Fibroblast of lung (primary cell): Measurements from ENCODE around the gene MDM1.

Experiments used
- CTCF ChIP-seq, 2 donors: IDR thresholded peaks in 1 of 2; conservative IDR thresholded peaks in 1 of 2; 1 replicate in 1 of 2; 2 replicates in 1 of 2; pipeline ENCODE4 v1.5.1; 2011 to 2012; ENCODE audit warnings: low read length in 2 of 2, control low read depth in 1 of 2, inconsistent platforms in 1 of 2, low read depth in 1 of 2, mild to moderate bottlenecking in 1 of 2
- EZH2 ChIP-seq: IDR thresholded peaks from 2 replicates; pipeline ENCODE4 v1.5.1; 2012; ENCODE audit warnings: low read length, control low read depth, mild to moderate bottlenecking; ENCODE audit errors: missing control alignments

- TF ChIP-seq CTCF (conservative IDR thresholded peaks at IDR 0.05 in 1 of 2, IDR thresholded peaks at IDR 0.05 in 1 of 2; ENCODE audit: low read depth in 1 of 2, low read length in 2 of 2) (no peak), EZH2 (no peak)
Observed at GRCh38 chr12:68332728-68333630, 817 bp upstream of the MDM1 start.
